Kidney (tissue), 14 donors: ENCODE measurements around the gene SCAP. TPM values are rescaled to one million over a fixed set of nuclear protein-coding genes. Genes with fewer than 3 reads are reported as not detected.
"Not testable (repeated sequence)": the region's sequence is repeated elsewhere in the genome, so short reads cannot be mapped to it uniquely, and the experiment has no call there.

Experiments used
- DNase-seq, 5 donors: peaks; one replicate each; pipeline ENCODE4 v3.0.0-alpha.2; 2013 to 2020
- FAIRE-seq: peaks from 2 replicates; lab custom pipeline; 2012; peaks lifted over from hg19 to GRCh38; lab: Jason Lieb, UNC
- H3K27ac ChIP-seq, 2 donors: one replicate each; pipeline ENCODE4 v1.7.0; 2013; ENCODE audit warnings: low read depth in 2 of 2, low read length in 2 of 2, inconsistent platforms in 1 of 2
- H3K27me3 ChIP-seq: one replicate; pipeline ENCODE4 v1.7.1; 2013; ENCODE audit warnings: low read length, inconsistent platforms; ENCODE audit not compliant: control insufficient read depth, insufficient read depth
- H3K36me3 ChIP-seq, 3 donors: one replicate each; pipeline versions ENCODE4 v1.7.0 to v1.7.1; 2013; ENCODE audit warnings: low read length in 3 of 3, control low read depth in 1 of 3, inconsistent platforms in 1 of 3; ENCODE audit not compliant: insufficient read depth in 3 of 3, control insufficient read depth in 2 of 3
- H3K4me1 ChIP-seq, 3 donors: one replicate each; pipeline versions ENCODE4 v1.7.0 to v1.7.1; 2013; ENCODE audit warnings: low read length in 3 of 3, inconsistent platforms in 1 of 3, low read depth in 1 of 3; ENCODE audit not compliant: control insufficient read depth in 2 of 3, insufficient read depth in 2 of 3
- H3K4me3 ChIP-seq, 3 donors: one replicate each; pipeline versions ENCODE4 v1.7.0 to v1.8.1; 2013; ENCODE audit warnings: low read length in 3 of 3, control low read depth in 1 of 3, inconsistent platforms in 1 of 3
- H3K9ac ChIP-seq, 3 donors: one replicate each; pipeline versions ENCODE4 v1.7.0 to v1.7.1; 2013; ENCODE audit warnings: low read length in 3 of 3, control low read depth in 1 of 3, inconsistent platforms in 1 of 3
- H3K9me3 ChIP-seq, 3 donors: one replicate each; pipeline versions ENCODE4 v1.7.0 to v1.7.1; 2013; ENCODE audit warnings: low read length in 3 of 3, control low read depth in 1 of 3, inconsistent platforms in 1 of 3; ENCODE audit not compliant: control insufficient read depth in 2 of 3, insufficient read depth in 1 of 3
- intact Hi-C: fragments of 100-400 bp; cut with DNase I; formaldehyde crosslinking; loops from one replicate; pipeline ENCODE4 v1.11.1; 2022
- polyA plus RNA-seq: library from polyadenylated mRNA; stranded (reverse); fragments of 350-450 nt; fragmentation: Illumina TruSeq; extraction: RNeasy Lipid Tissue Mini Kit (QIAGEN cat#74804); gene quantifications from one replicate; pipeline ENCODE4 v1.2.3, GENCODE V29; 2014; ENCODE audit warnings: low read depth, low replicate concordance; ENCODE audit not compliant: insufficient read depth
- total RNA-seq: library from RNA; stranded (reverse); fragmentation: NEBNext Ultra II Directional; extraction: Animal tissue kit (Norgen Biotek cat#: 25700); gene quantifications from one replicate; pipeline ENCODE4 v1.2.1, GENCODE V29; 2021
- TF ChIP-seq, protein P1 (sequence below): IDR thresholded peaks from 3 replicates; pipeline ENCODE4 v1.5.1; 2012; ENCODE audit warnings: mild to moderate bottlenecking, moderate library complexity, borderline replicate concordance; ENCODE audit not compliant: insufficient read depth; ENCODE audit errors: extremely low read depth
- donor health status: control.
- donor health status: control.
- donor health status: control.
- donor health status: control.
- donor health status: control.
- donor health status: DM: yes; HTN: yes; CAD: no.
- donor health status: Normal renal cell carcinoma (clear cell type).

Gene SCAP
- total and polyA plus RNA-seq, 2 donors from 2014 or later: 47.3 to 85.1 TPM

GRCh38 chr3:47491186-47491585 is 15.4 kb upstream of the SCAP start:
- Histone ChIP-seq H3K27me3 (no peaks in the 10 kb centered on the region), H3K27ac (no peak overlapping the region), H3K4me1 (no peaks in the 10 kb centered on the region), H3K9me3 (no peaks in the 10 kb centered on the region), H3K36me3 (peaks cover 0 to 8% (median 6%) of the 10 kb centered on the region in 3 donors), H3K4me3 (no peak overlapping the region), H3K9ac (no peak overlapping the region)
- DNase-seq (no peak), FAIRE-seq (no peak)
- TF ChIP-seq, protein P1, sequence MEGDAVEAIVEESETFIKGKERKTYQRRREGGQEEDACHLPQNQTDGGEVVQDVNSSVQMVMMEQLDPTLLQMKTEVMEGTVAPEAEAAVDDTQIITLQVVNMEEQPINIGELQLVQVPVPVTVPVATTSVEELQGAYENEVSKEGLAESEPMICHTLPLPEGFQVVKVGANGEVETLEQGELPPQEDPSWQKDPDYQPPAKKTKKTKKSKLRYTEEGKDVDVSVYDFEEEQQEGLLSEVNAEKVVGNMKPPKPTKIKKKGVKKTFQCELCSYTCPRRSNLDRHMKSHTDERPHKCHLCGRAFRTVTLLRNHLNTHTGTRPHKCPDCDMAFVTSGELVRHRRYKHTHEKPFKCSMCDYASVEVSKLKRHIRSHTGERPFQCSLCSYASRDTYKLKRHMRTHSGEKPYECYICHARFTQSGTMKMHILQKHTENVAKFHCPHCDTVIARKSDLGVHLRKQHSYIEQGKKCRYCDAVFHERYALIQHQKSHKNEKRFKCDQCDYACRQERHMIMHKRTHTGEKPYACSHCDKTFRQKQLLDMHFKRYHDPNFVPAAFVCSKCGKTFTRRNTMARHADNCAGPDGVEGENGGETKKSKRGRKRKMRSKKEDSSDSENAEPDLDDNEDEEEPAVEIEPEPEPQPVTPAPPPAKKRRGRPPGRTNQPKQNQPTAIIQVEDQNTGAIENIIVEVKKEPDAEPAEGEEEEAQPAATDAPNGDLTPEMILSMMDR: no peak
- intact Hi-C loops: no loop called here

- DNase-seq (no peak), FAIRE-seq (no peak)
- Histone ChIP-seq H3K36me3 (no peaks in the 10 kb centered on the region), H3K4me1 (no peaks in the 10 kb centered on the region), H3K4me3 (no peak overlapping the region), H3K27ac (no peak overlapping the region), H3K27me3 (no peaks in the 10 kb centered on the region), H3K9me3 (no peaks in the 10 kb centered on the region), H3K9ac (no peak overlapping the region)
- intact Hi-C loops: no loop called here
- TF ChIP-seq, protein P1: no peak
These were observed 11.5 kb upstream of the SCAP start for GRCh38 chr3:47487265-47487664.

- Histone ChIP-seq H3K27ac (no peak overlapping the region), H3K9ac (no peak overlapping the region), H3K9me3 (no peaks in the 10 kb centered on the region), H3K4me3 (no peak overlapping the region), H3K36me3 (no peaks in the 10 kb centered on the region), H3K27me3 (no peaks in the 10 kb centered on the region), H3K4me1 (no peaks in the 10 kb centered on the region)
- TF ChIP-seq, protein P1: no peak
- no peak for FAIRE-seq
- intact Hi-C loops: no loop called here
- DNase-seq: no peak
These were observed 10.1 kb upstream of the SCAP start for GRCh38 chr3:47485812-47486211.

GRCh38 chr3:47482366-47482765 is 6.6 kb upstream of the SCAP start:
- DNase-seq (no peak), FAIRE-seq (no peak)
- no peaks in the 10 kb centered on the region for H3K36me3 ChIP-seq
- intact Hi-C loops: no loop called here
- H3K9ac ChIP-seq: no peak overlapping the region
- H3K4me1 ChIP-seq: no peaks in the 10 kb centered on the region
- no peaks in the 10 kb centered on the region for H3K27me3 ChIP-seq
- no peak overlapping the region for H3K27ac ChIP-seq
- H3K4me3 ChIP-seq: no peak overlapping the region
- H3K9me3 ChIP-seq: no peaks in the 10 kb centered on the region
- TF ChIP-seq, protein P1: no peak

GRCh38 chr3:47481763-47482162 is 6.0 kb upstream of the SCAP start:
- FAIRE-seq, DNase-seq, intact Hi-C loops, H3K4me1 ChIP-seq, H3K9ac ChIP-seq, H3K9me3 ChIP-seq, H3K36me3 ChIP-seq, H3K4me3 ChIP-seq, H3K27ac ChIP-seq, H3K27me3 ChIP-seq: not testable (repeated sequence)

- H3K9me3 ChIP-seq, H3K9ac ChIP-seq, H3K4me3 ChIP-seq, DNase-seq, intact Hi-C loops, H3K36me3 ChIP-seq, H3K27ac ChIP-seq, H3K4me1 ChIP-seq, FAIRE-seq, H3K27me3 ChIP-seq: not testable (repeated sequence)
These were observed 4.5 kb upstream of the SCAP start for GRCh38 chr3:47480267-47480666.
